ENCODE results near the gene DEFB132.

GRCh38 chr20:263701-264100, 6.2 kb downstream of the DEFB132 start:
- TF ChIP-seq SUZ12 (IDR thresholded peaks at IDR 0.05; ENCODE audit: extremely low read depth, insufficient read depth, insufficient read length) = no peak
- TF ChIP-seq YY1 (IDR thresholded peaks at IDR 0.05; ENCODE audit: insufficient read depth, insufficient read length) = no peak
